Kidney (tissue), 14 donors: ENCODE measurements around the gene ATL2. TPM values are rescaled to one million over a fixed set of nuclear protein-coding genes. Genes with fewer than 3 reads are reported as not detected.

Experiments used
- DNase-seq, 5 donors: peaks; one replicate each; pipeline ENCODE4 v3.0.0-alpha.2; 2013 to 2020
- FAIRE-seq: peaks from 2 replicates; lab custom pipeline; 2012; peaks lifted over from hg19 to GRCh38; lab: Jason Lieb, UNC
- H3K27ac ChIP-seq, 2 donors: one replicate each; pipeline ENCODE4 v1.7.0; 2013; ENCODE audit warnings: low read depth in 2 of 2, low read length in 2 of 2, inconsistent platforms in 1 of 2
- H3K27me3 ChIP-seq: one replicate; pipeline ENCODE4 v1.7.1; 2013; ENCODE audit warnings: low read length, inconsistent platforms; ENCODE audit not compliant: control insufficient read depth, insufficient read depth
- H3K36me3 ChIP-seq, 3 donors: one replicate each; pipeline versions ENCODE4 v1.7.0 to v1.7.1; 2013; ENCODE audit warnings: low read length in 3 of 3, control low read depth in 1 of 3, inconsistent platforms in 1 of 3; ENCODE audit not compliant: insufficient read depth in 3 of 3, control insufficient read depth in 2 of 3
- H3K4me1 ChIP-seq, 3 donors: one replicate each; pipeline versions ENCODE4 v1.7.0 to v1.7.1; 2013; ENCODE audit warnings: low read length in 3 of 3, inconsistent platforms in 1 of 3, low read depth in 1 of 3; ENCODE audit not compliant: control insufficient read depth in 2 of 3, insufficient read depth in 2 of 3
- H3K4me3 ChIP-seq, 3 donors: one replicate each; pipeline versions ENCODE4 v1.7.0 to v1.8.1; 2013; ENCODE audit warnings: low read length in 3 of 3, control low read depth in 1 of 3, inconsistent platforms in 1 of 3
- H3K9ac ChIP-seq, 3 donors: one replicate each; pipeline versions ENCODE4 v1.7.0 to v1.7.1; 2013; ENCODE audit warnings: low read length in 3 of 3, control low read depth in 1 of 3, inconsistent platforms in 1 of 3
- H3K9me3 ChIP-seq, 3 donors: one replicate each; pipeline versions ENCODE4 v1.7.0 to v1.7.1; 2013; ENCODE audit warnings: low read length in 3 of 3, control low read depth in 1 of 3, inconsistent platforms in 1 of 3; ENCODE audit not compliant: control insufficient read depth in 2 of 3, insufficient read depth in 1 of 3
- intact Hi-C: fragments of 100-400 bp; cut with DNase I; formaldehyde crosslinking; loops from one replicate; pipeline ENCODE4 v1.11.1; 2022
- polyA plus RNA-seq: library from polyadenylated mRNA; stranded (reverse); fragments of 350-450 nt; fragmentation: Illumina TruSeq; extraction: RNeasy Lipid Tissue Mini Kit (QIAGEN cat#74804); gene quantifications from one replicate; pipeline ENCODE4 v1.2.3, GENCODE V29; 2014; ENCODE audit warnings: low read depth, low replicate concordance; ENCODE audit not compliant: insufficient read depth
- total RNA-seq: library from RNA; stranded (reverse); fragmentation: NEBNext Ultra II Directional; extraction: Animal tissue kit (Norgen Biotek cat#: 25700); gene quantifications from one replicate; pipeline ENCODE4 v1.2.1, GENCODE V29; 2021
- TF ChIP-seq, protein P1 (sequence below): IDR thresholded peaks from 3 replicates; pipeline ENCODE4 v1.5.1; 2012; ENCODE audit warnings: mild to moderate bottlenecking, moderate library complexity, borderline replicate concordance; ENCODE audit not compliant: insufficient read depth; ENCODE audit errors: extremely low read depth
- donor health status: control.
- donor health status: control.
- donor health status: control.
- donor health status: control.
- donor health status: control.
- donor health status: DM: yes; HTN: yes; CAD: no.
- donor health status: Normal renal cell carcinoma (clear cell type).

ATL2 gene
- total and polyA plus RNA-seq, 2 donors from 2014 or later: 22.0 to 52.1 TPM

DNA sequence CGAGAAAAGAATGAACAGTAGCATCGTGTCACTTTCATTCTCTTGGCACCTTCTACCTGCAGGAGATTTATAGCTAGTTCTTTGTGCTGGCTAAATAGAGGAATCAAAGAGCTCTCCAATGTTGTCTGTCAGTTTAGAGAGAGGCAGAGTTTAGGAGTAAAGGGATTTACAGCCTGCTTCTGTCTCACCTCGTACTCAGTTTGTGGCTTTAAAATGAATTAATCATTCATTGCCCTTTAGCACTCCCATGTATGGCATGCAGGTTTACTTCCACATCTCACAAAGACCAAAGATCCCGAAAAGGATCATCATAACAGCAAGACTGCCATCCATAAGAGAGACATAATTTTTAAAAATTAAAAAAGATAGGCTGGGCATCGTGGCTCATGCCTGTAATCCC, 42.4 kb upstream of the ATL2 start:
- Histone ChIP-seq H3K27me3 (no peaks in the 10 kb centered on the region), H3K9me3 (no peaks in the 10 kb centered on the region), H3K36me3 (no peaks in the 10 kb centered on the region), H3K27ac (no peak overlapping the region), H3K4me3 (no peak overlapping the region), H3K4me1 (peaks cover 0 to 12% (median 3%) of the 10 kb centered on the region in 3 donors), H3K9ac (no peak overlapping the region)
- TF ChIP-seq, protein P1, sequence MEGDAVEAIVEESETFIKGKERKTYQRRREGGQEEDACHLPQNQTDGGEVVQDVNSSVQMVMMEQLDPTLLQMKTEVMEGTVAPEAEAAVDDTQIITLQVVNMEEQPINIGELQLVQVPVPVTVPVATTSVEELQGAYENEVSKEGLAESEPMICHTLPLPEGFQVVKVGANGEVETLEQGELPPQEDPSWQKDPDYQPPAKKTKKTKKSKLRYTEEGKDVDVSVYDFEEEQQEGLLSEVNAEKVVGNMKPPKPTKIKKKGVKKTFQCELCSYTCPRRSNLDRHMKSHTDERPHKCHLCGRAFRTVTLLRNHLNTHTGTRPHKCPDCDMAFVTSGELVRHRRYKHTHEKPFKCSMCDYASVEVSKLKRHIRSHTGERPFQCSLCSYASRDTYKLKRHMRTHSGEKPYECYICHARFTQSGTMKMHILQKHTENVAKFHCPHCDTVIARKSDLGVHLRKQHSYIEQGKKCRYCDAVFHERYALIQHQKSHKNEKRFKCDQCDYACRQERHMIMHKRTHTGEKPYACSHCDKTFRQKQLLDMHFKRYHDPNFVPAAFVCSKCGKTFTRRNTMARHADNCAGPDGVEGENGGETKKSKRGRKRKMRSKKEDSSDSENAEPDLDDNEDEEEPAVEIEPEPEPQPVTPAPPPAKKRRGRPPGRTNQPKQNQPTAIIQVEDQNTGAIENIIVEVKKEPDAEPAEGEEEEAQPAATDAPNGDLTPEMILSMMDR: no peak
- DNase-seq (no peak), FAIRE-seq (no peak)
- intact Hi-C loops: no loop called here

DNA sequence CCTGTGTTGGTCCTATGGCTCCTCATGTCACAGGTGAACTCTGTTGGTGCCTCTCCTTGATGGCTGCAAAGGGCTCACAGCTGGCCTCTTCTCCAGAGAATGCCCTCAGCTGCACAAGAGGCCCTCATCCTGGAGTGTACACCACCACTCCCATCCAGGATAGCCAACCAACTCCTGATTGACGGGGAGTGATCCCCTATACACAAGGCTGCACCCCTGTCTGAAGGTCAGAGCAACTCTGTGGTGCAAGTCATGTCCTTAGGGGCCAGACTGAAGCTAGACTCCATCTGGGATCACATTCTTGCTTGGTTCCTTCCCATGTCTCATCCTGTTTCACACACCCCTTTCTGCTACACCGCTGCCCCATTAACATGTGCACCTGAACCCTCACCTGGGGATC, 41.7 kb upstream of the ATL2 start:
- Histone ChIP-seq H3K36me3 (no peaks in the 10 kb centered on the region), H3K9me3 (no peaks in the 10 kb centered on the region), H3K27ac (no peak overlapping the region), H3K4me1 (peaks cover 0 to 12% (median 3%) of the 10 kb centered on the region in 3 donors), H3K4me3 (no peak overlapping the region), H3K27me3 (no peaks in the 10 kb centered on the region), H3K9ac (no peak overlapping the region)
- intact Hi-C loops: no loop called here
- FAIRE-seq (no peak), DNase-seq (no peak)
- TF ChIP-seq, protein P1: no peak

DNA sequence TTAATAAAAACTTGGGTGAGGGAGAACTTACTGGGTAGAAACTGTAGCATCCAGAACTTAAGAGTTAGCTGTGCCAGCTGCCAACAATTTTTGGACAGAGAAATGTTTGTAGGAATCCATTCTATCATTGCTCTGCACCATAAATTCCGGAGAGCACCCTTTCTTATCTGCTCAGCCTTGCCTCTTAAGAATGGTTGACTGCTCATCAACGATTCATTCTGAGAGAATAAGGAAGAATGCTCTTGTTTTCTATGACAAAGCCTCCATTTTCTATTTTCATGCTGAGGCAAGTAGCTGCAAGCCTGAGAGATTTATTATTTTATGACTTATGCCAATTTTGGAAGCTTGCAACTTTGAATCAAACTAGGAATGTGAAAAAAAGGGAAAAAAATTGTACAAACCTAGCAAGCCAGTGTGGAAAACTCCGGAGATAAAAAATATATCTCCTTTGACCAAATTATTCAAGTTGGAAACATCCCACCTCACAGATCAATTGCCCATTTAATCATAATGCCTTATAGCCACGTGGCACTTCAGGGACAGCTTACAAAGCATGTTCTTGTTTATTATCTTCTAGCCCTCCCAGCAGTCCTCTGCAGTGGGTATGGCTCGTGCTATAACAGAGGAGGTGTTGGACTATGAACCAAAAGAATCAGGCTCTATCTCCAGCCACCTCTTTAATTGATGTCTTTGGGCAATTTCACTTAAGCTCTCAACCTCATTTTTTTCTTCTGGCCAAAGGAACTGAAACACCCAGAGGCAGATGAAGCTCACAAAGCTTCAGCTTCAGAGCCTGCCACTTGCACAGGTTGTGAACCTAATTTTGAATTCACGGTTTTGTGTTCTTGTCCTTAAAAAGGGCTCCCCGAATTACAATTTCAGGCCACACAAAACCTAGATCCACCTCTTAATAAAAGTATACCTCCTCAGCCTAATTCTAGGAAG, 40.9 kb upstream of the ATL2 start:
- no peaks in the 10 kb centered on the region for H3K27me3 ChIP-seq
- DNase-seq: no peak
- no peak overlapping the region for H3K27ac ChIP-seq
- H3K4me1 ChIP-seq: peaks cover 0 to 12% (median 3%) of the 10 kb centered on the region in 3 donors
- H3K9me3 ChIP-seq: peaks cover 0 to under 1% (median 0%) of the 10 kb centered on the region in 3 donors
- H3K36me3 ChIP-seq: no peaks in the 10 kb centered on the region
- no peak for FAIRE-seq
- TF ChIP-seq, protein P1: no peak
- no peak overlapping the region for H3K4me3 ChIP-seq
- intact Hi-C loops: no loop called here
- no peak overlapping the region for H3K9ac ChIP-seq
